Endothelial cell of umbilical vein (primary cell): ENCODE data around the gene GSG1L. TPM values are rescaled to one million over a fixed set of nuclear protein-coding genes. Genes with fewer than 3 reads are reported as not detected.

Experiments
- BruUV-seq: library from RNA; stranded (reverse); fragments of 400-500 nt; replicated peaks from 2 replicates; lab custom pipeline; 2021; lab: Mats Ljungman, UMichigan
- CTCF ChIA-PET: fragments of 300-600, 350-600 bp; sonication (Branson Sonifier 250); formaldehyde crosslinking; loops from one replicate; lab custom pipeline; 2021; ENCODE audit warnings: antibody characterized with exemption, inconsistent platforms; lab: Charles Lee
- POLR2A ChIA-PET: fragments of 300-600, 350-600 bp; sonication (Branson Sonifier 250); formaldehyde crosslinking; loops from one replicate; lab custom pipeline; 2021; ENCODE audit warnings: antibody characterized with exemption, inconsistent platforms; lab: Charles Lee
- DNase-seq: peaks from one replicate; pipeline ENCODE4 v3.0.0-alpha.2; 2011; ENCODE audit warnings: low read depth, low spot score
- FAIRE-seq: peaks from 2 replicates; lab custom pipeline; 2011; peaks lifted over from hg19 to GRCh38; lab: Jason Lieb, UNC
- H2AFZ ChIP-seq: 2 replicates; pipeline ENCODE4 v1.6.0; 2012; ENCODE audit warnings: low read depth, low read length, control low read depth, inconsistent platforms
- H3K27ac ChIP-seq: 2 replicates; pipeline ENCODE4 v1.5.1; 2011; ENCODE audit warnings: low read depth, mild to moderate bottlenecking, control low read depth, low read length, moderate library complexity; ENCODE audit not compliant: insufficient read depth
- H3K27me3 ChIP-seq, 2 experiments: 2 replicates each; pipeline versions ENCODE4 v1.6.0 to v1.6.1; 2011; ENCODE audit warnings: low read length in 2 of 2, mixed read lengths in 1 of 2; ENCODE audit not compliant: control insufficient read depth in 2 of 2, insufficient read depth in 2 of 2
- H3K36me3 ChIP-seq, 2 experiments: 2 replicates in 1 of 2; 3 replicates in 1 of 2; pipeline ENCODE4 v1.5.1; 2011; ENCODE audit warnings: low read length in 2 of 2, mild to moderate bottlenecking in 1 of 2, moderate library complexity in 1 of 2; ENCODE audit not compliant: control insufficient read depth in 2 of 2, insufficient read depth in 2 of 2; ENCODE audit errors: extremely low read depth in 1 of 2
- H3K4me1 ChIP-seq: 3 replicates; pipeline ENCODE4 v1.5.1; 2011; ENCODE audit warnings: mild to moderate bottlenecking, low read length; ENCODE audit not compliant: control insufficient read depth, insufficient read depth; ENCODE audit errors: extremely low read depth
- H3K4me2 ChIP-seq: 2 replicates; pipeline ENCODE4 v1.6.1; 2011; ENCODE audit warnings: low read length, control low read depth, mixed read lengths; ENCODE audit not compliant: insufficient read depth
- H3K4me3 ChIP-seq, 3 experiments: fragments of 200-600 bp in 1 of 3; sonication (generic), shearing (Covaris generic) in 1 of 3; replicated peaks in 1 of 3; 2 replicates each; pipeline ENCODE4 v1.5.1; 2011 to 2016; ENCODE audit warnings: control low read depth in 3 of 3, low read length in 3 of 3, mild to moderate bottlenecking in 2 of 3, inconsistent platforms in 1 of 3, low read depth in 1 of 3, moderate library complexity in 1 of 3; ENCODE audit not compliant: insufficient read depth in 1 of 3
- H3K79me2 ChIP-seq: 2 replicates; pipeline ENCODE4 v1.6.0; 2012; ENCODE audit warnings: low read length, inconsistent platforms; ENCODE audit not compliant: control insufficient read depth, insufficient read depth
- H3K9ac ChIP-seq: replicated peaks from 2 replicates; pipeline ENCODE3; 2011; ENCODE audit warnings: low read length, control low read depth; ENCODE audit not compliant: insufficient read depth; ENCODE audit errors: extremely low read depth
- H3K9me1 ChIP-seq: replicated peaks from 3 replicates; pipeline ENCODE4 v1.6.0; 2011; ENCODE audit warnings: mild to moderate bottlenecking, low read length; ENCODE audit not compliant: control insufficient read depth, insufficient read depth; ENCODE audit errors: extremely low read depth
- H3K9me3 ChIP-seq: replicated peaks from 2 replicates; pipeline ENCODE4 v1.5.1; 2012; ENCODE audit warnings: low read length, inconsistent platforms; ENCODE audit not compliant: control insufficient read depth, insufficient read depth
- H4K20me1 ChIP-seq: replicated peaks from 2 replicates; pipeline ENCODE3; 2011; ENCODE audit warnings: mild to moderate bottlenecking, low read length; ENCODE audit not compliant: control insufficient read depth, insufficient read depth; ENCODE audit errors: extremely low read depth
- EZH2 ChIP-seq: IDR thresholded peaks from 2 replicates; pipeline ENCODE4 v1.6.1; 2012; ENCODE audit warnings: borderline replicate concordance, low read depth, mild to moderate bottlenecking, moderate library complexity, low read length, inconsistent platforms; ENCODE audit not compliant: severe bottlenecking
- FOS ChIP-seq: IDR thresholded peaks from 2 replicates; pipeline ENCODE4 v1.6.1; 2011; ENCODE audit warnings: mild to moderate bottlenecking, low read length, moderate library complexity, borderline replicate concordance; ENCODE audit not compliant: insufficient read depth
- GATA2 ChIP-seq: IDR thresholded peaks from 2 replicates; pipeline ENCODE4 v1.7.0; 2011; ENCODE audit warnings: low read depth, mild to moderate bottlenecking, moderate library complexity, mixed read lengths, low read length; ENCODE audit not compliant: insufficient read length, insufficient read depth
- JUN ChIP-seq: IDR thresholded peaks from 2 replicates; pipeline ENCODE4 v1.6.1; 2011; ENCODE audit warnings: borderline replicate concordance, low read depth; ENCODE audit not compliant: insufficient read length, insufficient read depth
- MYC ChIP-seq: IDR thresholded peaks from one replicate; pipeline ENCODE4 v1.6.1; 2011; ENCODE audit warnings: mild to moderate bottlenecking, low read depth, low read length
- POLR2A ChIP-seq: IDR thresholded peaks from 2 replicates; pipeline ENCODE4 v1.6.1; 2012; ENCODE audit warnings: low read depth, mild to moderate bottlenecking, control low read depth, low read length
- POLR2AphosphoS5 ChIP-seq: IDR thresholded peaks from 2 replicates; pipeline ENCODE4 v1.6.1; 2012; ENCODE audit warnings: low read depth, mild to moderate bottlenecking, control low read depth, low read length, moderate library complexity; ENCODE audit not compliant: insufficient read depth
- dilution Hi-C: fragments of 300-500 bp; cut with MboI; formaldehyde crosslinking; loops from one replicate; pipeline ENCODE4 v1.15.0; 2019; ENCODE audit warnings: low sequenced_read_pairs; ENCODE audit not compliant: extremely low pct_ligation_motif_present
- intact Hi-C: fragments of 100-400 bp; cut with micrococcal nuclease; formaldehyde crosslinking; loops from one replicate; pipeline ENCODE4 v1.10.0; 2022
- polyA plus RNA-seq, 4 experiments: library from polyadenylated mRNA; depleted of rRNA in 3 of 4; stranded (reverse) in 3 of 4; unstranded in 1 of 4; fragments of >200 nt; gene quantifications; 2 replicates each; pipeline versions ENCODE4 v1.2.1 to v1.2.3, GENCODE V29; 2011 to 2012; ENCODE audit warnings: missing spikeins in 1 of 4
- total RNA-seq: library from RNA; stranded (reverse); gene quantifications from 2 replicates; pipeline ENCODE4 v1.2.3, GENCODE V29; 2021
- TF ChIP-seq, protein P1 (sequence below): IDR thresholded peaks from 2 replicates; pipeline ENCODE4 v1.6.1; 2011; ENCODE audit not compliant: insufficient read depth, insufficient read length
- TF ChIP-seq, protein P2 (sequence below), 2 donors: IDR thresholded peaks; 1 replicate in 1 of 2; 2 replicates in 1 of 2; pipeline ENCODE4 v1.5.1; 2011; ENCODE audit warnings: low read length in 2 of 2, mild to moderate bottlenecking in 2 of 2, moderate library complexity in 2 of 2, control low read depth in 1 of 2, inconsistent platforms in 1 of 2, low read depth in 1 of 2; ENCODE audit not compliant: insufficient read depth in 1 of 2; ENCODE audit errors: extremely low read depth in 1 of 2

Gene GSG1L
- total and polyA plus RNA-seq, 2 donors (not counting 3 experiments of a cell fraction or from before 2014, with no cell fraction given), result 0.06 TPM; not detected in 1

DNA sequence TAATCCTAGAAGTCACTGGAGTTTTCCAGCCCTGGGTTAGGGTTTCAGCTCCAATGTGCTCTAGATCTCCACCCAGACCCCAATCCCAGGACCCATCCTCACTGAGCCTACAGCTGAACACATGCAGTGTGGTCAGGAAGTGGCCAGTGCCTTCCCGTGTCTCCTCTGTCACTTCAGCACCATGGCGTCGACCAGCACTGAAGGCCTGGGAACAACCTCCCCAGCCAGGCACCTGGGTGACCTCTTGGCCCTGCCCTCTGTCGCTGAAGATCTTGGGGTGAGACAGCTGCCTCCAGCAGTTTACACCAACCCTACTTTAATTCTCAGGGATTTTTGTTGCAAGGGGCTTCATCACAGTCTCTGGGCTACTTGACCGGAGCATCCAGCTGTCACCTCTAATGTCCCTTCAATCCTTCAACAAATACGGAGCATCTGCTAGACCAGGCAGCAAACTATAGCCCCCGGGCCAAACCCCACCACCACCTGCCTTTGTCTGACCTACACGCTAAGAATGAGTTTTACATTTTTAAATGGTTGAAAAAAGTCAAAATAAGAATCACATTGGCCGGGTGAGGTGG, 18.0 kb upstream of the GSG1L start:
- CTCF ChIA-PET, result interaction anchor here (1.9 kb wide), 1 partner anchor 11 kb away, joined by 12 read pairs; no protein-coding TSS in a partner anchor

More for the DNA sequence above, 18.0 kb upstream of the GSG1L start:
- POLR2A ChIA-PET, result no interaction called here
- Histone ChIP-seq H4K20me1 (no peaks in the 10 kb centered on the region), H3K4me1 (no peaks in the 10 kb centered on the region), H3K9ac (no peak overlapping the region), H3K9me1 (no peaks in the 10 kb centered on the region), H3K9me3 (no peaks in the 10 kb centered on the region), H2AFZ (no peak overlapping the region), H3K4me3 (no peak overlapping the region), H3K36me3 (no peaks in the 10 kb centered on the region), H3K79me2 (no peaks in the 10 kb centered on the region), H3K4me2 (no peak overlapping the region), H3K27me3 (no peaks in the 10 kb centered on the region), H3K27ac (no peak overlapping the region)
- DNase-seq (no peak), FAIRE-seq (no peak)
- TF ChIP-seq, protein P1, sequence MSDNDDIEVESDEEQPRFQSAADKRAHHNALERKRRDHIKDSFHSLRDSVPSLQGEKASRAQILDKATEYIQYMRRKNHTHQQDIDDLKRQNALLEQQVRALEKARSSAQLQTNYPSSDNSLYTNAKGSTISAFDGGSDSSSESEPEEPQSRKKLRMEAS, result no peak
- no peak for TF ChIP-seq JUN
- no peak for TF ChIP-seq POLR2A
- TF ChIP-seq, protein P2, sequence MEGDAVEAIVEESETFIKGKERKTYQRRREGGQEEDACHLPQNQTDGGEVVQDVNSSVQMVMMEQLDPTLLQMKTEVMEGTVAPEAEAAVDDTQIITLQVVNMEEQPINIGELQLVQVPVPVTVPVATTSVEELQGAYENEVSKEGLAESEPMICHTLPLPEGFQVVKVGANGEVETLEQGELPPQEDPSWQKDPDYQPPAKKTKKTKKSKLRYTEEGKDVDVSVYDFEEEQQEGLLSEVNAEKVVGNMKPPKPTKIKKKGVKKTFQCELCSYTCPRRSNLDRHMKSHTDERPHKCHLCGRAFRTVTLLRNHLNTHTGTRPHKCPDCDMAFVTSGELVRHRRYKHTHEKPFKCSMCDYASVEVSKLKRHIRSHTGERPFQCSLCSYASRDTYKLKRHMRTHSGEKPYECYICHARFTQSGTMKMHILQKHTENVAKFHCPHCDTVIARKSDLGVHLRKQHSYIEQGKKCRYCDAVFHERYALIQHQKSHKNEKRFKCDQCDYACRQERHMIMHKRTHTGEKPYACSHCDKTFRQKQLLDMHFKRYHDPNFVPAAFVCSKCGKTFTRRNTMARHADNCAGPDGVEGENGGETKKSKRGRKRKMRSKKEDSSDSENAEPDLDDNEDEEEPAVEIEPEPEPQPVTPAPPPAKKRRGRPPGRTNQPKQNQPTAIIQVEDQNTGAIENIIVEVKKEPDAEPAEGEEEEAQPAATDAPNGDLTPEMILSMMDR (IDR thresholded peaks at IDR 0.05; ENCODE audit: extremely low read depth in 1 of 2, insufficient read depth in 1 of 2, low read depth in 1 of 2, low read length in 2 of 2), result no peak
- TF ChIP-seq EZH2, result no peak
- no peak for TF ChIP-seq MYC
- TF ChIP-seq FOS, result no peak
- no peak for TF ChIP-seq GATA2
- no peak for TF ChIP-seq POLR2AphosphoS5
- intact Hi-C loops, result no loop called here
- dilution Hi-C loops, result no loop called here
- BruUV-seq, result no TSS peak
